ENCODE results near the gene SOHLH1. TPM values are rescaled to one million over a fixed set of nuclear protein-coding genes. Genes with fewer than 3 reads are reported as not detected.

The SOHLH1 gene
- total and polyA plus RNA-seq, 10 donors = 0.07 to 0.10 TPM; not detected in 8

DNA sequence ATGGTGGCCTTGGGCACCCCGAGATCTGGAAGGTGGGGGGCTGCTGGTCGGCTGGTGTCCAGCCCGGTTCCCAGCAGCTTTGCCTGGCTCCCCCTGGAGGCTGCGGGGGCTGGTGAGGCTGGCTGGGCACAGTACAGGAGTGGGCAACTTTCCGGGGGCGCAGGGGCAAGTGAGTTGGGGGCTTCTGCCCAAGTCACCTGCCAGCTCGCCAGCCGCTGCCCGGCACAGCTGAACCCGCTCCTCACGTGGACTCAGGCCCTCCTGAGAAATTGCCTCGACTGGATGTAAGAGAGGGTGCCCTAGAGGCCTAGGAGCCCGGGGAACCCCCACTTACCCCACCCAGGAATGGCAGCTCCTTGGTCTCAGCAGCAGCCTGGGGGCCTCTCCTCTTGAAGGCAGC, 18.1 kb upstream of the SOHLH1 start:
- DNase-seq = no peak
- no peak for TF ChIP-seq POLR2A (IDR thresholded peaks at IDR 0.05)
- no peak for TF ChIP-seq POLR2AphosphoS5 (IDR thresholded peaks at IDR 0.05)
- TF ChIP-seq CTCF (IDR thresholded peaks at IDR 0.05 in 8 of 11, conservative IDR thresholded peaks at IDR 0.05 in 3 of 11) = no peak
- Histone ChIP-seq H3K9me3 (no peaks in the 10 kb centered on the region), H3K4me1 (peaks cover 0 to 80% (median 21%) of the 10 kb centered on the region in 6 donors), H3K27me3 (replicated peaks in 1 of 7) (peaks cover 3 to 89% (median 17%) of the 10 kb centered on the region in 7 donors), H3K27ac (peak overlapping the region in 2 of 8 donors; percentile 80 to 81), H3K4me3 (no peak overlapping the region), H3K36me3 (no peaks in the 10 kb centered on the region)
- WGBS, 5 donors = 77 to 89% (median 88%) methylated on average over 5 to 13 of the region's 13 CpGs
- intact Hi-C loops (cut with DNase I; ENCODE audit: low total_unique reads) = no loop called here

DNA sequence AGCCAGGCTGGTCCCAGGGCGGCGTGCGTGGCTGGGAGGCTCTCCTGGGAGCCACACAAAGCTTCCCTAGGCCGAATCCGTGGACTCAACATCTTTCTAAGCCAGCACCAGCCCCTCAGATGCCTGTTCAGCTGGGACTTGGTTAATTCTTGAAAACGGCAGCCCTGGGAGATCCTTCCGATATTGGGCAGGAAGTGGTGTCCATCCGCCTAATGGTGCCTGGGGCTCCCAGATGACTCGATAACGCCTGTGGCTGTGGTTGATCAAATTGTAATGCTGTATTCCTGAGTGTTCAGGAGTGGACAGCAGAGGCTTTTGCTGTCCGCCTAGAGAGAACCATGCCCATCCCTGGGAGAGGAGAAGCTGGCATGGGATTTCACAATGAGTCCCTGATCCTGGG, 16.8 kb upstream of the SOHLH1 start:
- WGBS, 5 donors = 82 to 90% (median 87%) methylated on average over 6 to 11 of the region's 11 CpGs
- DNase-seq = no peak
- Histone ChIP-seq H3K27ac (no peak overlapping the region), H3K9me3 (no peaks in the 10 kb centered on the region), H3K4me1 (peaks cover 0 to 80% (median 27%) of the 10 kb centered on the region in 6 donors), H3K27me3 (replicated peaks in 1 of 7) (peaks cover 3 to 92% (median 17%) of the 10 kb centered on the region in 7 donors), H3K4me3 (no peak overlapping the region), H3K36me3 (peaks cover 0 to 9% (median 0%) of the 10 kb centered on the region in 6 donors)
- TF ChIP-seq POLR2AphosphoS5 (IDR thresholded peaks at IDR 0.05) = no peak
- TF ChIP-seq CTCF (IDR thresholded peaks at IDR 0.05 in 8 of 11, conservative IDR thresholded peaks at IDR 0.05 in 3 of 11) = no peak
- TF ChIP-seq POLR2A (IDR thresholded peaks at IDR 0.05) = no peak
- intact Hi-C loops (cut with DNase I; ENCODE audit: low total_unique reads) = no loop called here

GRCh38 chr9:135715056-135715595, 15.8 kb upstream of the SOHLH1 start:
- H3K4me3 ChIP-seq = peak overlapping the region in 2 of 8 donors; percentile 13 to 53
- H3K9me3 ChIP-seq = no peaks in the 10 kb centered on the region
- peaks cover 3 to 85% (median 17%) of the 10 kb centered on the region in 7 donors for H3K27me3 ChIP-seq (replicated peaks in 1 of 7)
- H3K27ac ChIP-seq = no peak overlapping the region
- DNase-seq = no peak
- no peak for TF ChIP-seq POLR2A (IDR thresholded peaks at IDR 0.05)
- no peak for TF ChIP-seq CTCF (IDR thresholded peaks at IDR 0.05 in 8 of 11, conservative IDR thresholded peaks at IDR 0.05 in 3 of 11)
- no peak for TF ChIP-seq POLR2AphosphoS5 (IDR thresholded peaks at IDR 0.05)
- WGBS, 5 donors = 29 to 51% (median 40%) methylated on average over 13 to 23 of the region's 23 CpGs
- H3K4me1 ChIP-seq = peaks cover 0 to 75% (median 23%) of the 10 kb centered on the region in 6 donors
- peaks cover 0 to 13% (median 0%) of the 10 kb centered on the region in 6 donors for H3K36me3 ChIP-seq
- intact Hi-C loops (cut with DNase I; ENCODE audit: low total_unique reads) = no loop called here

GRCh38 chr9:135714242-135715055, 15.2 kb upstream of the SOHLH1 start:
- H3K27me3 ChIP-seq (replicated peaks in 1 of 7) = peaks cover 3 to 82% (median 17%) of the 10 kb centered on the region in 7 donors
- peaks cover 0 to 74% (median 23%) of the 10 kb centered on the region in 6 donors for H3K4me1 ChIP-seq
- peaks cover 0 to 13% (median 0%) of the 10 kb centered on the region in 6 donors for H3K36me3 ChIP-seq
- no peaks in the 10 kb centered on the region for H3K9me3 ChIP-seq
- no peak for DNase-seq
- peak overlapping the region in 2 of 8 donors; percentile 13 to 53 for H3K4me3 ChIP-seq
- 1 to 7% (median 5%) methylated on average over 45 to 103 of the region's 103 CpGs for WGBS, 5 donors
- intact Hi-C loops (cut with DNase I; ENCODE audit: low total_unique reads) = no loop called here
- H3K27ac ChIP-seq = no peak overlapping the region
- TF ChIP-seq CTCF (IDR thresholded peaks at IDR 0.05 in 8 of 11, conservative IDR thresholded peaks at IDR 0.05 in 3 of 11) = no peak
- TF ChIP-seq POLR2AphosphoS5 (IDR thresholded peaks at IDR 0.05) = no peak
- no peak for TF ChIP-seq POLR2A (IDR thresholded peaks at IDR 0.05)

Data from spleen (tissue), 11 donors.